ENCODE data around the gene STARD10.

GRCh38 chr11:72786305-72787215, 7.3 kb downstream of the STARD10 start:
- TF ChIP-seq ETS1 (IDR thresholded peaks at IDR 0.05) (no peak), EZH2phosphoT487 (IDR thresholded peaks at IDR 0.05; ENCODE audit: unreplicated experiment) (no peak), EZH2 (IDR thresholded peaks at IDR 0.05; ENCODE audit: low read depth, unreplicated experiment) (no peak), CTCF (conservative IDR thresholded peaks at IDR 0.05; ENCODE audit: low read depth in 2 of 2) (no peak), ZNF331 (CRISPR knock-in tag; IDR thresholded peaks at IDR 0.05; ENCODE audit: low read depth) (no peak), POLR2AphosphoS5 (IDR thresholded peaks at IDR 0.05; ENCODE audit: low read depth) (no peak), JUNB (IDR thresholded peaks at IDR 0.05; ENCODE audit: unreplicated experiment) (no peak), REST (IDR thresholded peaks at IDR 0.05; ENCODE audit: unreplicated experiment) (no peak), CREB1 (CRISPR knock-in tag; IDR thresholded peaks at IDR 0.05; ENCODE audit: low read depth) (no peak), NANOG (IDR thresholded peaks at IDR 0.05; ENCODE audit: borderline replicate concordance) (no peak), ZNF114 (CRISPR knock-in tag; IDR thresholded peaks at IDR 0.05) (no peak), STAT1 (IDR thresholded peaks at IDR 0.05; ENCODE audit: unreplicated experiment) (no peak), ZNF462 (CRISPR knock-in tag; IDR thresholded peaks at IDR 0.05) (no peak)

Measured in GM23338 (cell line).